HepG2 (cell line): ENCODE data around the gene FAAP100. TPM values are rescaled to one million over a fixed set of nuclear protein-coding genes. Genes with fewer than 3 reads are reported as not detected.

Source experiments
- ASH2L ChIP-seq: fragments of 300-600, 200-600 bp; sonication (generic); IDR thresholded peaks from 2 replicates; pipeline ENCODE4 v1.7.0; 2017; ENCODE audit warnings: low read depth, mild to moderate bottlenecking, moderate library complexity, mixed read lengths, low read length; ENCODE audit not compliant: insufficient read length
- CBX1 ChIP-seq: IDR thresholded peaks from one replicate; pipeline ENCODE4 v1.6.1; 2016; ENCODE audit warnings: antibody characterized with exemption, low read depth
- DDIT3 ChIP-seq: sonication (generic); formaldehyde crosslinking; IDR thresholded peaks from 2 replicates; pipeline ENCODE4 v1.4.0; 2020; ENCODE audit warnings: mild to moderate bottlenecking, missing genetic modification reagents
- HNRNPK ChIP-seq: fragments of 200-400 bp; formaldehyde crosslinking; IDR thresholded peaks from 2 replicates; pipeline ENCODE4 v1.6.1; 2018; ENCODE audit warnings: low read length, low read depth, moderate library complexity, mild to moderate bottlenecking; ENCODE audit not compliant: poor library complexity, severe bottlenecking
- KAT8 ChIP-seq: IDR thresholded peaks from 2 replicates; pipeline ENCODE4 v1.6.1; 2016; ENCODE audit warnings: missing genetic modification reagents, missing compliant biosample characterization
- KLF11 ChIP-seq: IDR thresholded peaks from 2 replicates; pipeline ENCODE4 v1.6.1; 2016; ENCODE audit warnings: missing compliant biosample characterization
- KLF15 ChIP-seq: sonication (generic); formaldehyde crosslinking; IDR thresholded peaks from 2 replicates; pipeline ENCODE4 v1.8.1; 2023; ENCODE audit warnings: borderline replicate concordance, mild to moderate bottlenecking, inconsistent platforms, missing genetic modification reagents, mixed read lengths
- LBX2 ChIP-seq: sonication (generic); formaldehyde crosslinking; IDR thresholded peaks from 2 replicates; pipeline ENCODE4 v1.5.0; 2020; ENCODE audit warnings: missing genetic modification reagents, mild to moderate bottlenecking, borderline replicate concordance
- MED8 ChIP-seq: sonication (generic); formaldehyde crosslinking; IDR thresholded peaks from 2 replicates; pipeline ENCODE4 v1.8.1; 2023; ENCODE audit warnings: mild to moderate bottlenecking, missing genetic modification reagents; ENCODE audit not compliant: insufficient replicate concordance
- NFIC ChIP-seq: IDR thresholded peaks from 2 replicates; pipeline ENCODE4 v1.6.1; 2012; ENCODE audit warnings: mild to moderate bottlenecking, low read length, inconsistent platforms
- NRL ChIP-seq: sonication (generic); formaldehyde crosslinking; IDR thresholded peaks from 2 replicates; pipeline ENCODE4 v1.5.0; 2020; ENCODE audit warnings: missing genetic modification reagents, mild to moderate bottlenecking, moderate library complexity, borderline replicate concordance
- PAX8 ChIP-seq: sonication (generic); formaldehyde crosslinking; IDR thresholded peaks from 2 replicates; pipeline ENCODE4 v1.8.0; 2022; ENCODE audit warnings: mild to moderate bottlenecking, missing genetic modification reagents, borderline replicate concordance
- RNF2 ChIP-seq: fragments of 450-650 bp; conservative IDR thresholded peaks from 2 replicates; pipeline ENCODE4 v1.6.1; 2016; ENCODE audit warnings: low read depth
- RXRB ChIP-seq: IDR thresholded peaks from 2 replicates; pipeline ENCODE4 v1.6.1; 2016; ENCODE audit warnings: borderline replicate concordance, missing genetic modification reagents, missing compliant biosample characterization
- SMAD9 ChIP-seq: sonication (generic); formaldehyde crosslinking; IDR thresholded peaks from 2 replicates; pipeline ENCODE4 v1.5.1; 2020; ENCODE audit warnings: mild to moderate bottlenecking, missing genetic modification reagents
- TIGD3 ChIP-seq: sonication (generic); formaldehyde crosslinking; IDR thresholded peaks from 2 replicates; pipeline ENCODE4 v1.5.1; 2020; ENCODE audit warnings: mild to moderate bottlenecking, missing genetic modification reagents, borderline replicate concordance
- ZBTB7A ChIP-seq: sonication (generic); formaldehyde crosslinking; IDR thresholded peaks from 2 replicates; pipeline ENCODE4 v1.8.0; 2022; ENCODE audit warnings: mild to moderate bottlenecking, missing genetic modification reagents
- ZEB1 ChIP-seq: IDR thresholded peaks from 2 replicates; pipeline ENCODE4 v1.6.1; 2012; ENCODE audit warnings: mild to moderate bottlenecking, low read depth, inconsistent platforms; ENCODE audit not compliant: insufficient replicate concordance
- ZFY ChIP-seq: sonication (generic); formaldehyde crosslinking; IDR thresholded peaks from 2 replicates; pipeline ENCODE4 v1.4.0; 2020; ENCODE audit warnings: missing genetic modification reagents
- ZNF24 ChIP-seq: fragments of 450-650 bp; IDR thresholded peaks from 2 replicates; pipeline ENCODE4 v1.6.1; 2017; ENCODE audit warnings: antibody characterized with exemption, mild to moderate bottlenecking
- ZNF260 ChIP-seq: sonication (generic); formaldehyde crosslinking; IDR thresholded peaks from 2 replicates; pipeline ENCODE4 v1.4.0; 2020; ENCODE audit warnings: missing genetic modification reagents, low read depth, mild to moderate bottlenecking, borderline replicate concordance
- ZNF326 ChIP-seq: sonication (generic); formaldehyde crosslinking; IDR thresholded peaks from 2 replicates; pipeline ENCODE4 v1.4.0; 2020; ENCODE audit warnings: missing genetic modification reagents, borderline replicate concordance
- ZNF503 ChIP-seq: sonication (generic); formaldehyde crosslinking; IDR thresholded peaks from 2 replicates; pipeline ENCODE4 v1.4.0; 2020; ENCODE audit warnings: missing genetic modification reagents
- ZNF547 ChIP-seq: sonication (generic); formaldehyde crosslinking; IDR thresholded peaks from 2 replicates; pipeline ENCODE4 v1.5.1; 2020; ENCODE audit warnings: mild to moderate bottlenecking, missing genetic modification reagents
- ZNF562 ChIP-seq: sonication (generic); formaldehyde crosslinking; IDR thresholded peaks from 2 replicates; pipeline ENCODE4 v1.8.0; 2022; ENCODE audit warnings: missing genetic modification reagents, borderline replicate concordance
- ZNF572 ChIP-seq: sonication (generic); formaldehyde crosslinking; IDR thresholded peaks from 2 replicates; pipeline ENCODE4 v1.5.1; 2020; ENCODE audit warnings: mild to moderate bottlenecking, missing genetic modification reagents
- ZNF577 ChIP-seq: sonication (generic); formaldehyde crosslinking; IDR thresholded peaks from 2 replicates; pipeline ENCODE4 v1.4.0; 2020; ENCODE audit warnings: mild to moderate bottlenecking, low read depth, missing genetic modification reagents, borderline replicate concordance
- ZNF678 ChIP-seq: sonication (generic); formaldehyde crosslinking; IDR thresholded peaks from 2 replicates; pipeline ENCODE4 v1.4.0; 2020; ENCODE audit warnings: mild to moderate bottlenecking, missing genetic modification reagents
- ZNF773 ChIP-seq: sonication (generic); formaldehyde crosslinking; IDR thresholded peaks from 2 replicates; pipeline ENCODE4 v1.4.0; 2020; ENCODE audit warnings: missing genetic modification reagents, borderline replicate concordance
- polyA plus RNA-seq, 8 experiments: library from polyadenylated mRNA; depleted of rRNA in 3 of 8; stranded (reverse) in 7 of 8; unstranded in 1 of 8; fragments of >200 nt; fragmentation: Illumina TruSeq in 4 of 8; extraction: Trizol in 4 of 8; gene quantifications; 2 replicates each; pipeline versions ENCODE4 v1.2.1 to v1.2.3, GENCODE V29; 2011 to 2016; ENCODE audit warnings: low read depth in 4 of 8, missing spikeins in 1 of 8, mixed read lengths in 1 of 8; ENCODE audit not compliant: insufficient read depth in 1 of 8
- total RNA-seq, 5 experiments: library from RNA; depleted of rRNA; stranded (reverse); fragments of >200 nt; fragmentation: Illumina TruSeq; extraction: Trizol; gene quantifications; 2 replicates each; pipeline ENCODE4 v1.2.3, GENCODE V29; 2016; ENCODE audit warnings: low read depth in 1 of 5

The FAAP100 gene
- total and polyA plus RNA-seq, 2 of the 13 experiments (the other 11 are each of a cell fraction or from before 2014, with no cell fraction given): 7.6 to 20.8 TPM

GRCh38 chr17:81550830-81551457, 1.2 kb downstream of the FAAP100 start (continued):
- TF ChIP-seq ASH2L: no peak
- no peak for TF ChIP-seq KLF15 (CRISPR knock-in tag)
- TF ChIP-seq RXRB: no peak
- no peak for TF ChIP-seq ZNF562 (CRISPR knock-in tag)
- no peak for TF ChIP-seq KAT8
- TF ChIP-seq SMAD9 (CRISPR knock-in tag): no peak
- no peak for TF ChIP-seq ZFY (CRISPR knock-in tag)
- TF ChIP-seq TIGD3 (CRISPR knock-in tag): no peak
- TF ChIP-seq ZNF260 (CRISPR knock-in tag): no peak
- TF ChIP-seq RNF2: no peak
- TF ChIP-seq ZNF326 (CRISPR knock-in tag): no peak
- peak; percentile 10 for TF ChIP-seq CBX1
- TF ChIP-seq ZNF572 (CRISPR knock-in tag): peak; percentile 29; the same call in 1 of the 2 replicates
- 0 out of 2 replicates have a peak, but pooled peaks have one; percentile 64 for TF ChIP-seq ZNF678 (CRISPR knock-in tag)
- no peak for TF ChIP-seq ZBTB7A (CRISPR knock-in tag)
- TF ChIP-seq LBX2: no peak
- no peak for TF ChIP-seq DDIT3 (CRISPR knock-in tag)
- 0 out of 2 replicates have a peak, but pooled peaks have one; percentile 33 for TF ChIP-seq PAX8 (CRISPR knock-in tag)
- no peak for TF ChIP-seq ZNF773 (CRISPR knock-in tag)
- TF ChIP-seq HNRNPK: no peak
- no peak for TF ChIP-seq ZEB1
- TF ChIP-seq ZNF24: no peak
- TF ChIP-seq KLF11 (CRISPR knock-in tag): no peak
- TF ChIP-seq ZNF547: no peak
- TF ChIP-seq NFIC: no peak
- no peak for TF ChIP-seq NRL
- TF ChIP-seq ZNF503 (CRISPR knock-in tag): no peak
- no peak for TF ChIP-seq ZNF577 (CRISPR knock-in tag)
- no peak for TF ChIP-seq MED8 (CRISPR knock-in tag)
